Activated naive CD8-positive, alpha-beta T cell treated with anti-CD3 and anti-CD28 coated beads, Interleukin-2, amount 50 U/mL, for 24 hours (primary cell): ENCODE measurements around the gene UBE2V1.
A peak's percentile ranks its signal among the peaks of the same experiment; 100 is the strongest.
"Not testable (repeated sequence)": the region's sequence is repeated elsewhere in the genome, so short reads cannot be mapped to it uniquely, and the experiment has no call there.

Source experiments
- ATAC-seq: fragments of 150-1000 bp; cut with Tn5 transposase; one replicate; pipeline ENCODE4 v1.10.0; 2021
- DNase-seq: peaks from one replicate; pipeline ENCODE4 v3.0.0; 2021
- H3K27ac Mint-ChIP-seq: one replicate; pipeline ENCODE4 v1.8.0; 2021; ENCODE audit warnings: mild to moderate bottlenecking, mixed read lengths
- H3K27me3 Mint-ChIP-seq: one replicate; pipeline ENCODE4 v1.8.0; 2021; ENCODE audit warnings: mixed read lengths
- H3K36me3 Mint-ChIP-seq: one replicate; pipeline ENCODE4 v1.8.0; 2021; ENCODE audit warnings: low read depth, mixed read lengths
- H3K4me1 Mint-ChIP-seq: one replicate; pipeline ENCODE4 v1.8.0; 2021; ENCODE audit warnings: mixed read lengths
- H3K4me3 Mint-ChIP-seq: one replicate; pipeline ENCODE4 v1.8.0; 2021; ENCODE audit warnings: mild to moderate bottlenecking, moderate library complexity, mixed read lengths
- H3K9me3 Mint-ChIP-seq: one replicate; pipeline ENCODE4 v1.8.0; 2021; ENCODE audit warnings: mixed read lengths

The UBE2V1 gene

DNA sequence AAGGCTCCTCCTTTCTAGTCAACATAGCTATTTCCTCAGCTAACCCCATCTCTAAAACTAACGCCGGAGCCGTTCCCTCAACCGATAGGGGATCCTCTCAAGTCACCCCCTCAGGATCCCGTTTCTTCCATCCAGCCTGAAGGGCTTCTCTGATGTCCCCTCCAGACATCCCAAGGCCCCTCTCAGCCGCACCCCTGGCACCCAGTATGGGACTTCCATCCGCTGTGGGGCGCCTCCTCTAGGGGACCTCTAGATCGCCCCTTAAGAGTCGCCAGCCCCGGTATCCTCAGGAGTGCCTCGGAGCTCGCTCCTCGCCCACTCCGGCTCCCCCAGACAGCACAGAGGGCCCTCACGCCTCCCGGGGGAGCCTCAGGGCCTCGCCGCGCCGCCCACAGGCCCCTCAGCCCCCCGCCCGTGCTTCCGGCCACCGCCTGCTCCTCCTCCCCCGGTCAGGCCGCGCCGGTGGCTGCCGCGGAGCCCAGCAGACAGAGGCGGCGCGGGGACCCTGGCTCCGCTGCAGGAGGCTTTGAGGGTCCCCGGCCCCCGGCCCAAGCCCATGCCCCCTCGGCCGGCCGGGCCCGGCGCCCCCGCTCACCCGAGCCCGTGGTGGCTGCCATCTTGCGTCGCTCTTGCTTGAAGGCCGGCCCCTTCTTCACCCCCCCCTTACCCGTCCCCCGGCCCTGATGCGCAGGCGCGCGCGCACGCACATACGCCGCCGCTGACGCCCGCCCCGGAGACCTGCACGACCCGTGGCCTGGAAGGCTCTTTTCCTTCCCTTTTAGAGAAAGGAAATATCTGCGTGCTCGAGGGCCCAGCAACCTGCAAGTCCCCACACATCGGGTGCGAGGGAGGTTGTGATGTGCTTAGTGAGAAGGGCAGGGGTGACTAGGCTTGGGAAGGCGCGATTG lies at the start of gene UBE2V1:
UBE2V1 (minus strand) TSS at position 639 of the 908 bp plus-strand sequence; CDS start at position 617, 22 bp downstream.
- H3K27ac Mint-ChIP-seq, result peak within 1 kb of the TSS; percentile 94
- peak within 1 kb of the TSS; percentile 100 for H3K4me3 Mint-ChIP-seq
- peaks cover 38% of the 10 kb centered on the region for H3K36me3 Mint-ChIP-seq
- DNase-seq (peak; percentile 92), ATAC-seq (peak; percentile 63)
- peaks cover 79% of the 10 kb centered on the region for H3K4me1 Mint-ChIP-seq
- no peaks in the 10 kb centered on the region for H3K27me3 Mint-ChIP-seq
- no peaks in the 10 kb centered on the region for H3K9me3 Mint-ChIP-seq

DNA sequence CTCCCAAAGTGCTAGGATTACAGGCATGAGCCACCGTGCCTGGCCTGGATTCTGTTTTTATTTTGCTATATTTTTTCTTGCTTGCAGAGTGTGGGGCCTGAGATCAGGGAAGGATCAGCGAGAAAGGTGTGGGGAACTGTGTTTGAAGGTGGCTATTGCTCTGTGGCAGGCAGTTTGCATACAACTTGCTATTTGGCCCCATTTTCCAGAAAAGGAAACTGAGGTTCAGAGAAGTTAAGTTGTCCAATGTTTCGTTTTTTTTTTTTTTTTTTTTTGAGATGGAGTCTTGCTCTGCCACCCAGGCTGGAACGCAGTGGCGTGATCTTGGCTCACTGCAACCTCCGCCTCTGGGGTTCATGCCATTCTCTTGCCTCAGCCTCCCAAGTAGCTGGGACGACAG lies 48.5 kb upstream of the UBE2V1 start:
- not testable (repeated sequence) for H3K36me3 Mint-ChIP-seq, DNase-seq, H3K27ac Mint-ChIP-seq, H3K9me3 Mint-ChIP-seq, H3K4me3 Mint-ChIP-seq, H3K27me3 Mint-ChIP-seq, ATAC-seq
- H3K4me1 Mint-ChIP-seq, result peaks cover 11% of the 10 kb centered on the region

DNA sequence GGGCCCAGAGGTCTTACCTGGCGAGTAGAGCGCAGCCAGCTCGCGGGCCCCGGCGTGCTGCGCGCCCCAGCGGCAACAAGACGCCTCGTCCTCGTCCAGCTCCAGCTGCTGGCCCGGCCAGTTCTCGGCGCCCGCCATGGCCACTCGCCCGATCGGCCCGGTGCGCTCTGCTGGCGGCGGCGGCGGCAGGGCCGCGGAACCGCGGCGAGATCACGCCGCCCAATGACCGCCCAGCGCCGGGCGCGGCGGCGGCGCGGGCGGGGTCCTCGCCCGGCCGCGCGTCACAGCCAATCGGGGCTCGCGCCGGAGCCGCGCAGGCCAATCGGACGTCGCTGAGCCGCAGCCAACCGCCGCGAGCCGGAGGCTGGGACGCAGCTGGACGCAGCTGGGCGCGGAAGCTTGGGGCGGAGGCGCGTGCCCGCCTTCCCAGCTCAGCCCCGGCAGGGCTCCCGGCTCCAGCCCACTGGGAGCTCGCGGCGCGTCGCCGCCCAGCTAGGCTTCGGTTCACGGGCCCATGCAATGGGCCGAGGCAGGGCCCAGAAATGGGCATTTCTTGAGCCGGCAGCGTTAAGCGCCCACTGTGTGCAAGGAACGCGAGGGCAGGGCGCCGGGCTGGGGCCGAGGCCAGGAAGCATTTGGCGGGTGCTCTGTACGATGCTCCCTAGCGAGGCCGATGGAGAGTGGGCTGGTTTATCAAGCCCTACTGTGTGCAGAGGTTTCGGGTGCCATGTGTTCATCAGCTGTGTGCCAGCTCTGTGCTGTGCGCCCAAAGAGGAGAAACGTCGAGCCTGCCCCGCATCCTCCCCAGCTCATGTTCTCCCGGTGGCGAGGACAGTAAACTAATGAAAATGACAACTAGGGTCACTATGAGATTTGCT lies 40.8 kb upstream of the UBE2V1 start, which contains the start of gene PEDS1:
PEDS1 (minus strand) TSS at position 224 of the 878 bp plus-strand sequence; CDS start at position 138, 86 bp downstream.
- Mint-ChIP-seq H3K36me3 (peaks cover 6% of the 10 kb centered on the region), H3K27me3 (no peaks in the 10 kb centered on the region), H3K4me1 (peaks cover 40% of the 10 kb centered on the region), H3K27ac (peak within 1 kb of the TSS; percentile 82), H3K9me3 (no peaks in the 10 kb centered on the region), H3K4me3 (peak within 1 kb of the TSS; percentile 88)
- peak; percentile 86 for DNase-seq
- ATAC-seq, result peak; percentile 97

DNA sequence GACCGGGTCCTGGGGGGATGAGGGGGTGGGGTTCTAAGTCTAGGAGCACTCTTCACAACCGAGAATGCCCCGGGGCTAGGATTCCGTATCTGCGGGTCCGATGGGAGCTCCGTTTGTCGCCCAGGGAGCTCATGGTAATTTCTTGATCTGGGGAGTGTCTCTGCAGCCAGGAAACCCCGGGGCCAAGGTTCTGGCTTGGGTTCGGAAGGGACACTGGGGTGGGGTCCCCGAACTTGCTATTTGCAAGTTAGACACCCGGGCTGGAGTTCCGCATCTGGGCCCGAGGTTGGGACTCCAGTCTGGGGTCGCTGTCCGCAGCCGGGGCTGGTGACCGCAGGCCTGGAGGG lies 40.2 kb upstream of the UBE2V1 start:
- peaks cover 45% of the 10 kb centered on the region for H3K4me1 Mint-ChIP-seq
- DNase-seq (no peak), ATAC-seq (no peak)
- H3K27me3 Mint-ChIP-seq, result no peaks in the 10 kb centered on the region
- H3K4me3 Mint-ChIP-seq, result peak overlapping the region; percentile 88
- no peaks in the 10 kb centered on the region for H3K9me3 Mint-ChIP-seq
- H3K36me3 Mint-ChIP-seq, result peaks cover 6% of the 10 kb centered on the region
- H3K27ac Mint-ChIP-seq, result peak overlapping the region; percentile 76

DNA sequence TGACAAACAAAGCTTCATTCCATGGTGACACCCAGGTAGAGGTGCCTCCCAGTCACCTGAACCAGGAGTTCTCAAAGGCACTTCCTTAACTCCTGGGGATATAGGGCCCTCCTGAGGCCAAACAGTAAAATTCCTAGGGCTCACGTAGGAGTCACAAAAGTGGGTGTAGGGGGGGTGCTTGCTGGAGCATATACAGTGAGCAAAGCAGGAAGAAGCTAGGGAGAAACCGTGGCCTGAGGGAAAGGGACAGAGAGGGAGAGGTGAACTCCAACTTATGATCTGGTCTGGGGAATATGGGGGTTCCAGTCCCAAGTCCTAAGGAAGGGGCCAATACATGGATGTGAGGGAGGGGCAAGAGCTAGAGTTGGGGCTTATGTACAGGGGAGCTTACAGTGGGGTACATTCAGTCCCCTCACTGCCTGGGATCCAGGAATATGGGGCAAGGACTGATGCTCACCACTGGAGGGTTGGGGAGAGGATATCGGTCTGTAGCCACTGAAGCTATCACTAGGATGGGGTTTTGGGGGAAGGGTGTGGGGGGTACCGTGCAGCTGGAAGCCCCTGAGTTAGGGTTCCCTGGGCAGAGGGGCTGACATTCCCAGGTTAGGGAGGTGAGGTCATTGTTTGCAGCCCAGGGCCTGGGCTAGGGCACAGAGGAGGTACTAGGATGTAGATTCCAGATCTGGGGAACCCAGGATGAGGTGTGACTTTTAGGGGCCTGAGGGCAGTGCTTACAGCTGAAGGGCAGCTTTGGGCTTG lies 39.6 kb upstream of the UBE2V1 start:
- DNase-seq (no peak), ATAC-seq (no peak)
- Mint-ChIP-seq H3K4me1 (peaks cover 50% of the 10 kb centered on the region), H3K27ac (peak overlapping the region; percentile 76), H3K27me3 (no peaks in the 10 kb centered on the region), H3K9me3 (no peaks in the 10 kb centered on the region), H3K4me3 (peak overlapping the region; percentile 88), H3K36me3 (peaks cover 6% of the 10 kb centered on the region)

DNA sequence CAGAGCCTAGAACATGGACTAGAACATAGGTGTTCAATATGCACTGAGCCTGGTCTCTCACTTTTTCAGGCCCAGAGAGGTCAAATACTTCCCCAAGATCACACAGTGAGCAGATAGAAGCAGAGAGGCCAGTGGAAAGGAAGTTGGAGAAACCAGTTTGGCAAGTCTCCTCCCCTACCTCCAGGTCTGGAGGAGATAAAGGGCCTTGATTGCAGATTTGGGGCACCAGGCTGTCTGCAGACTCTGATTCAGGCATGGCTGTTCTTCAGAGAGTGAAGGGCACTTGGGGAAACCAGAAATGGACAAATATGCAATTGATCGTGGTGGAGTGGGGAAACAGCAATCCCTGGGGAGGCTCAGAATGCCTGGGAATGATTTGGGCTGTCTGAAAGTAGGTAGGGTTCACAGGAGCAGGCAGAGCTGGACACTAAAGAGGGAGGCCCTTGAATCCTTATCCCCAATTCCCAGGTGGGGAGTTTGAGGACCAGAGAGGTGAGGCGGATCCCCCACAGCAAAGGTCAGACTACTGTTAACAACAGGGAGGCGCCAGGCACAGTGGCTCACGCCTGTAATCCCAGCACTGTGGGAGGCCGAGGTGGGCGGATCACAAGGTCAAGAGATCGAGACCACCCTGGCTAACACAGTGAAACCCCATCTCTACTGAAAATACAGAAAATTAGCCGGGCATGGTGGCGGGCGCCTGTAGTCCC lies 38.2 kb upstream of the UBE2V1 start:
- DNase-seq, result no peak
- peaks cover 64% of the 10 kb centered on the region for H3K4me1 Mint-ChIP-seq
- no peaks in the 10 kb centered on the region for H3K27me3 Mint-ChIP-seq
- peak overlapping the region; percentile 53 for H3K4me3 Mint-ChIP-seq
- H3K36me3 Mint-ChIP-seq, result peaks cover 6% of the 10 kb centered on the region
- H3K9me3 Mint-ChIP-seq, result no peaks in the 10 kb centered on the region
- peak overlapping the region; percentile 31 for H3K27ac Mint-ChIP-seq
- ATAC-seq, result no peak

DNA sequence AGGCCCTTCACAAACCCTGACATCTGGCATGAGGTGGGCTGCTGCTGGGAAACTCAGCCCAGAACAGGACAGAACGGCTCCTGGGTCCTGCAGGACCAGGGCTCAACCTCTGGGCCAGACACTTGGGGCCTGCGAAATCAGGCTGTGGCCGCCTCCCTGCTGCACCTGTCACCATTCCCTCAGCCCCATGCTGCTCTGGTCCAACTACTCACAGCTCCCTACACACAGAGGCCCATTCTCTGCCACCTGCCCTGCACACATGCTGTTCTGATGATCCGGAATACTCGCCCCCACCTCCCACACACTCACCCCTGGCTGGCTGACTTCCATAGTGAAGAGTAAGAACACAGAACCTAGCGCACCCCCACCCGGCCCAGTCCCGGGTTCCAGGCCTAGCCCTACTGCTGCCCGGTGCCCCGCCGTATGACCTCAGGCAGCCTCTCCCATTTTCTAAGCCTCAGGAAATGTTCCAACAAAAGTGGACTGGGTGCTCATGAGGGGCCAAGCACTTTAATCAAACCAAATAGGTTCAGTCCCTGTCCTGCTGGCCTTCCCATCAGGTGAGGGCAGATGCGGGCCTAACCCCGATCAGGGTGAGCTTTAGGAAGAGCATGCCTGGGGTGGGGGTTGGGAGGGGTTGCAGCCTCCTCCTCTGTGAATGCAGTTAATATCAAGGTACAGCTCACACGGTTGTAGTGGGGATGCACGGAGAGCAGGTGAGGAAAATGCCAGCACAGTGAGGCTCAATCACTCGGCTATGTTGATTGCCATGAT lies 36.7 kb upstream of the UBE2V1 start:
- DNase-seq, result no peak
- no peak overlapping the region for H3K4me3 Mint-ChIP-seq
- H3K27ac Mint-ChIP-seq, result peak overlapping the region; percentile 37
- no peak for ATAC-seq
- H3K9me3 Mint-ChIP-seq, result no peaks in the 10 kb centered on the region
- peaks cover 69% of the 10 kb centered on the region for H3K4me1 Mint-ChIP-seq
- H3K36me3 Mint-ChIP-seq, result peaks cover 6% of the 10 kb centered on the region
- no peaks in the 10 kb centered on the region for H3K27me3 Mint-ChIP-seq

DNA sequence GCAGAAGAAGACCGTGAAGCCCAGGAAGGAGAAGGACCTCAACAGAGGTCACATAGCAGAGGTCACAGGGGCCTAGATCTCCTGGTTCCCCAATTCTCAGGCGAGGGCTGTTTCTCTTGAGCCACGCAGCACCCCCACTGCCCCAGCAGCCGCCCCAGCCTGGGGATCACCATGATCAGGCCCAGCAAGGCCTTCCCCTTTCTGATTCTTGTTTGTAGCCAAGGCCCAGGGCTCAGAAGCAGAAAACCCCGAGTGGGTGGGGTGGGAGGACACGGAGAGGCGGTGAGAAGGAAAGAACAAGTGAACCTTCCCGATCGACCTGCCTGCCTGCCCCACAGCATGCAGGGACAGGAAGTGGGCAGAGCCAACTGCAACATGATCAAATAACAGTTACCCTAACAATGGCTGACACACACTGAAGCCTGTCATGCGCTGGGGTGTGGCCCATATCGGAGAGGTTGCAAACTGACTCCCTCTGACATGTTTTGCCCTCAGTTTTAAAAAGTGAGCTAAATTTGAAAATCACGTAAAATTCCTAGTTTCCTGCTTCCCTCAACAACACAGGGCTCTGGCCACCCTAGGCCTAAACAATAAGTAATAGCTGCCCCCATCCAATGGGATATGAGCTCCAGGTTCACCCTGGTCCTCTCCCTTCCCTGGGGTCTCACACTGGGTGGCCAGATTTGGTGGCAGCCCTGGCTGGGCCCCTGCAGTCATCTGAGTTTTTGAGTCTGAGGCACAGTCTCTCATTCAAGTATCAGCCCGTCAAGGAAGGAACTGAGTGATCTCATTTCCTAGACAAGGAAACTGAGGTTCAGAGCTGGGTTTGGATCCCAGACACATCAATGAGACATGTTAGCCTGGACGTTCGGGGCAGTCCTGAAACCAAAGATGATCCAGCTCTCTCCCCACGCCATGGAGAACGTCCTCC lies 34.0 kb upstream of the UBE2V1 start:
- no peaks in the 10 kb centered on the region for H3K9me3 Mint-ChIP-seq

DNA sequence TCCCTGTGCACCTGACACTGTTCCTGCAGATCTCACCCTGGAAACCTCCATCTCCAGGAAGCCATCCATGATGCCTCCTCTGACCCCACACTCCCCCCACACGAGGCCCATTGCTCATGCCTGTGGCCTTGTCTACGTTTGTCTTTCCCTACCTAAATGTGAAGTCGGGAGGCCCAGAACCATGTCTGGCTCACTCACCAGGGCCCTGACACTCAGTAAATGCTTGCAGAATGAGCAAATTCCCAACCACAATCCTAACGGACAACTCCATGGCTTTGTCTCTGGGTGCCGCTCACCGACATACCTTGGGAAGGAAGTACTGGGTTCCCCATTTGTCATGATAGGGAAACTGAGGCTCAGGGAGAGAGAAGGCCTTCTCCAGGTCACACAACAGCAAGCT lies 33.3 kb upstream of the UBE2V1 start:
- peaks cover 47% of the 10 kb centered on the region for H3K4me1 Mint-ChIP-seq
- H3K27me3 Mint-ChIP-seq, result no peaks in the 10 kb centered on the region
- H3K36me3 Mint-ChIP-seq, result peaks cover 14% of the 10 kb centered on the region
- ATAC-seq, result no peak
- H3K4me3 Mint-ChIP-seq, result peak overlapping the region; percentile 72
- no peak for DNase-seq
- peak overlapping the region; percentile 92 for H3K27ac Mint-ChIP-seq
- no peaks in the 10 kb centered on the region for H3K9me3 Mint-ChIP-seq

More for the DNA sequence above, 34.0 kb upstream of the UBE2V1 start:
- Mint-ChIP-seq H3K27me3 (no peaks in the 10 kb centered on the region), H3K27ac (peak overlapping the region; percentile 92), H3K36me3 (peaks cover 14% of the 10 kb centered on the region), H3K4me1 (peaks cover 55% of the 10 kb centered on the region), H3K4me3 (peak overlapping the region; percentile 72)
- DNase-seq, result peak; percentile 70
- peak; percentile 94 for ATAC-seq

DNA sequence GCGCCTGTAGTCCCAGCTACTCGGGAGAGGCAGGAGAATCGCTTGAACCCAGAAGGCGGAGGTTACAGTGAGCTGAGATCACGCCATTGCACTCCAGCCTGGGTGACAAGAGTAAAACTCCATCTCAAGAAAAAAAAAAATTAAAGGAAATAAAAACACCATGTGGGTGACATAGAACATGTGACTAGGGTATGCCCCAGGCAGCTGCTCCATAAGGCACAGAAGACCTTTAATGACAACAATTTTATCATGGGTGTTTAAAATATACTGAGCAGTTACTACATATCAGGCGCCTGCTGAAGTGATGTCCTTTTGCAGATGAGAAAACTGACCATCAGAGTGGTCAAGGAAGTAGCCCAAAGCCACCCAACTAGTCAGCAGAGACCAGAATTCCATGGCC lies 32.6 kb upstream of the UBE2V1 start:
- ATAC-seq, result no peak
- Mint-ChIP-seq H3K4me1 (peaks cover 43% of the 10 kb centered on the region), H3K4me3 (no peak overlapping the region), H3K9me3 (no peaks in the 10 kb centered on the region), H3K27ac (peak overlapping the region; percentile 92), H3K27me3 (no peaks in the 10 kb centered on the region), H3K36me3 (peaks cover 12% of the 10 kb centered on the region)
- no peak for DNase-seq

DNA sequence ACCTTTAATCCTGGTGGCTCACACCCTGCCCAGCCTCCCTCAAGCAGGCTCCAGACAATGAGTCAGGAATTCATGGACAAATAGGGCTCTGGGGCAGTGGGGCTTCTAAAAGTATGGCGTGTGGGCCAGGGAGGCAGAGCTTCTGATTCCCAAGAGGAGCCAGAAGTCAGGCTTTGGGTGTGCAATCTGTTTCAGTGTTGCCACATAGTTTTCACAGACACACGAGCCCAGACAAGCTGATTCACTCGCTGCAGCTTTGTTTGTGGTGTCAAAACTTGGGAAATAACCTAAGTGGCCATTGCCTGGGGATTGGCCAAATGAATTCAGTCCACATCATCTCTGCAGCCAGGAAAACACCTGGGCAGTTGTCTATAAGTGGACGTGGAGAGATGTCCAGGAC lies 31.4 kb upstream of the UBE2V1 start:
- ATAC-seq (no peak), DNase-seq (no peak)
- Mint-ChIP-seq H3K4me1 (peaks cover 38% of the 10 kb centered on the region), H3K9me3 (no peaks in the 10 kb centered on the region), H3K4me3 (no peak overlapping the region), H3K27me3 (no peaks in the 10 kb centered on the region), H3K27ac (no peak overlapping the region), H3K36me3 (peaks cover 13% of the 10 kb centered on the region)

DNA sequence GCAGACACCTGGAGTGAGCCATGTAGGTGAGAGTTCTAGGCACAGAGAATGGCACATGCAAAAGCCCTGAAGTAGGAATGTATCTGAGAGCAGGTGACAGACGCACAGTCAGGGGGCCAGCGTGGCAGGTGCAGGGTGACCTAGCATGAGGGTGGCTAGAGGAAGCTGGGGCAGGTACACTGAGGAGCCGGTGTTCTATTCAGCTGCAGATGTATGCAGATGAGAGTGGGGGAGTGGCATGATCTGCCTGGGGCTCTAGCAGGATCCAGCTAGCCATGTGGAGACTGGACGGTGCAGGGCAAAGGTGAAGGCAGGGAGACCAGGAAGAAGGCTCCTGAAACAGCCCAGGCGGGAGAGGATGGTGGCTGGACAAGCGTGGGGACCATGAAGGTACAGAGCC lies 29.9 kb upstream of the UBE2V1 start:
- ATAC-seq, result no peak
- DNase-seq, result no peak
- H3K27ac Mint-ChIP-seq, result no peak overlapping the region
- no peaks in the 10 kb centered on the region for H3K27me3 Mint-ChIP-seq
- peaks cover 32% of the 10 kb centered on the region for H3K4me1 Mint-ChIP-seq
- no peak overlapping the region for H3K4me3 Mint-ChIP-seq
- H3K9me3 Mint-ChIP-seq, result no peaks in the 10 kb centered on the region
- H3K36me3 Mint-ChIP-seq, result peaks cover 15% of the 10 kb centered on the region
